Right lung (tissue), 5 donors: Measurements from ENCODE around the gene MYOM1. TPM values are rescaled to one million over a fixed set of nuclear protein-coding genes. Genes with fewer than 3 reads are reported as not detected.
"Not testable (repeated sequence)": the region's sequence is repeated elsewhere in the genome, so short reads cannot be mapped to it uniquely, and the experiment has no call there.

Source experiments
- DNase-seq, 2 donors: peaks; one replicate each; pipeline ENCODE4 v3.0.0-alpha.2; 2013
- polyA plus RNA-seq, 5 donors: library from polyadenylated mRNA; unstranded; fragments of 120-200 nt; gene quantifications; one replicate each; pipeline versions ENCODE4 v1.2.1 to v1.2.3, GENCODE V29; 2013; ENCODE audit warnings: inconsistent platforms in 1 of 5, low replicate concordance in 1 of 5; ENCODE audit not compliant: insufficient read length in 5 of 5, insufficient read depth in 1 of 5

The MYOM1 gene
- polyA plus RNA-seq, 5 donors: 2.6 to 29.9 (median 4.0) TPM

- DNase-seq: no peak
Measured at GRCh38 chr18:3092727-3093126, 127.0 kb downstream of the MYOM1 start.

- DNase-seq: no peak
Measured at GRCh38 chr18:3089579-3089978, 130.2 kb downstream of the MYOM1 start.

GRCh38 chr18:3088449-3088848, 131.3 kb downstream of the MYOM1 start:
- DNase-seq: no peak

GRCh38 chr18:3086871-3087270, 132.9 kb downstream of the MYOM1 start:
- DNase-seq: no peak

- DNase-seq: no peak
Measured at GRCh38 chr18:3085612-3086011, 134.2 kb downstream of the MYOM1 start.

- DNase-seq: no peak
Measured at GRCh38 chr18:3084206-3084605, 135.6 kb downstream of the MYOM1 start.

GRCh38 chr18:3083766-3084165, 136.0 kb downstream of the MYOM1 start:
- DNase-seq: no peak

- no peak for DNase-seq
Measured at GRCh38 chr18:3081584-3081991, 138.2 kb downstream of the MYOM1 start.

GRCh38 chr18:3079653-3080052, 140.1 kb downstream of the MYOM1 start:
- no peak for DNase-seq

- no peak for DNase-seq
Measured at GRCh38 chr18:3075491-3075890, 144.3 kb downstream of the MYOM1 start.

- no peak for DNase-seq
Measured at GRCh38 chr18:3074087-3074486, 145.7 kb downstream of the MYOM1 start.

GRCh38 chr18:3073353-3073752, 146.4 kb downstream of the MYOM1 start:
- not testable (repeated sequence) for DNase-seq

GRCh38 chr18:3071676-3072075, 148.1 kb downstream of the MYOM1 start:
- no peak for DNase-seq

GRCh38 chr18:3069671-3070433, 149.9 kb downstream of the MYOM1 start:
- no peak for DNase-seq

- no peak for DNase-seq
Measured at GRCh38 chr18:3067722-3068121, 152.0 kb downstream of the MYOM1 start.

- peak in 1 of 2 donors; percentile 46 for DNase-seq
Measured at GRCh38 chr18:3067165-3067661, 152.6 kb downstream of the MYOM1 start.

GRCh38 chr18:3066341-3067110, 153.2 kb downstream of the MYOM1 start:
- DNase-seq: peak; percentile 79 to 86

GRCh38 chr18:3063766-3064165, 156.0 kb downstream of the MYOM1 start:
- DNase-seq: not testable (repeated sequence)

GRCh38 chr18:3062798-3063680, 156.7 kb downstream of the MYOM1 start:
- no peak for DNase-seq

GRCh38 chr18:3061581-3062312, 158.0 kb downstream of the MYOM1 start:
- DNase-seq: no peak
